SIG-M5 (cell line): ENCODE results near the gene UBQLN1.
"Not testable (repeated sequence)": the region's sequence is repeated elsewhere in the genome, so short reads cannot be mapped to it uniquely, and the experiment has no call there.

Experiments
- DNase-seq: peaks from one replicate; lab custom pipeline; 2025; lab: John Stamatoyannopoulos, UW

UBQLN1 gene

DNA sequence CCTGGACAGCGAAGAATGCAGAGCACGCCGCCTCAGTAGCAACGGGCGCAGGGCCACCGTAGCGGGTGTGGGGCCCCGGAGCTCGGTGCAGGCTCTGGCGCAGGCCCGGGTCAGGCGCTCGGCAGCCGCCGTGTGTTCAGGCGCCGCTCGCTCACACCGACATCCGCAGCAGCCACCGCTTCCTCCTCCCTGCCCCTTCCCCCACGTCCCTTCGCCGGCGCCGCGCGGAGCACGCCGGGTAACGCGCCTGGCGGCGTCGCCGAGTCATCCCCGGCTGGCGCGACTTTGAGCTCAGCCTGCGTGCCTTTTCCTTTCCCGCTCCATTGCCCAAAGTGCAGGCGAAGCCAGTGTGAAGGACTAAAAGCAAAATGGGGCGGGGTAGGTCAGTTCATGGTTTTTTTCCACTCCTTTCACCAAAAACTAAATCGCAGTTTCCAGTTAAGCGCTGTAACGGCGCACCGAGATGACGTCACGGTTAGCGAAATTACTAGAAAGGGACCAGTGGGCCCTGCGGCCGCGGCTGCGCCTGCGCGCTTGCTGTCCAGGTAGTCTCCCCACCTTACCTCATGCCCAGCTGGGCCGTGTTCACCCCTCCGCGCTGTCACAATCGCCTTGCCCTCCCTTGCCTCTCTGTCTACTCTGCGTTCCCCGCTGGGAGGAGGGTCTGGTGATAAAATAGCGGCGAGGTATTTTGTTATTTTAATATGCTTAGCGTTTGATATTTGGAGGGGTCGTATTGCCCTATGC, at the start of gene UBQLN1:
TSS of gene UBQLN1 (minus strand) at position 191 of the 747 bp plus-strand sequence. CDS start 279 bp downstream, outside the sequence.
- DNase-seq: peak; percentile 23

GRCh38 chr9:83754383-83754977, 46.7 kb upstream of the UBQLN1 start:
- no peak for DNase-seq

DNA sequence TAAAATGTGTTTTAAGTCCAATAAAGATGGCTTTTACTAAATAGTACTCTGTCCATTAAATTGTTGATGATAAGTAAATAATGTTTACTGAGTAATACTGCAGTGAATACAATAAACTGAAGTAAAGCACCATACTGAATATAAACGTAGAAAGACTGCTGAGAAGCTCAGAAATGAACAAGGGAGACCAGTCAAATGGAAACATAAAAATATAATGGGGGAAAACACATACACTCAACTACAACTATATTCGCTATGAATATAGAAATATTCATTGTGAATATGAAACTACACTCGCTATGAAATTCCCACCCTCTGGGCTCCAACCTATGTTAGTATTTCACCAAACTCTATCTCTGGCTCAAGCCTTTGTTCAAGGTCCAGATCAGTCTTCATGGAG, 41.9 kb upstream of the UBQLN1 start:
- DNase-seq: no peak

GRCh38 chr9:83744206-83744605, 36.4 kb upstream of the UBQLN1 start:
- DNase-seq: no peak

- DNase-seq: no peak
Observed at GRCh38 chr9:83733739-83734138, 26.0 kb upstream of the UBQLN1 start.

GRCh38 chr9:83728591-83729368, 21.0 kb upstream of the UBQLN1 start:
- DNase-seq: not testable (repeated sequence)

DNA sequence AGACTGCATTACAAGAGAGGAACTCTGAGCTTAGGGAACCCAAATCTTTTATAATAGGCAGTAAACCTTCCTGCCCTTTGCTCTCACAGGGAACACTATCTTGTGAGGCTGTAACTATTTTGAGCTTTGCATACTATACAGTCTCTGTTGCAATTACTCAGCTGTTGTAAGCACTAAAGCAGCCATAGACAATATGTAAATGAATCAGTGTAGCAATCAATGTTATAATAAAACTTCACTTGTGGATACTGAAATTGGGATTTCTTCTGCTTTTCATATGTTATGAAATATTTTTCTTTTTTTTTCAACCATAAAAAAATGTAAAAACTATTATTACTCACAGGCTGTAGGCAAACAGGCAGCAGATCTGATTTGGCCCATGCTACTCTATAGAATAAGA, 16.7 kb upstream of the UBQLN1 start:
- peak; percentile 1 for DNase-seq

DNA sequence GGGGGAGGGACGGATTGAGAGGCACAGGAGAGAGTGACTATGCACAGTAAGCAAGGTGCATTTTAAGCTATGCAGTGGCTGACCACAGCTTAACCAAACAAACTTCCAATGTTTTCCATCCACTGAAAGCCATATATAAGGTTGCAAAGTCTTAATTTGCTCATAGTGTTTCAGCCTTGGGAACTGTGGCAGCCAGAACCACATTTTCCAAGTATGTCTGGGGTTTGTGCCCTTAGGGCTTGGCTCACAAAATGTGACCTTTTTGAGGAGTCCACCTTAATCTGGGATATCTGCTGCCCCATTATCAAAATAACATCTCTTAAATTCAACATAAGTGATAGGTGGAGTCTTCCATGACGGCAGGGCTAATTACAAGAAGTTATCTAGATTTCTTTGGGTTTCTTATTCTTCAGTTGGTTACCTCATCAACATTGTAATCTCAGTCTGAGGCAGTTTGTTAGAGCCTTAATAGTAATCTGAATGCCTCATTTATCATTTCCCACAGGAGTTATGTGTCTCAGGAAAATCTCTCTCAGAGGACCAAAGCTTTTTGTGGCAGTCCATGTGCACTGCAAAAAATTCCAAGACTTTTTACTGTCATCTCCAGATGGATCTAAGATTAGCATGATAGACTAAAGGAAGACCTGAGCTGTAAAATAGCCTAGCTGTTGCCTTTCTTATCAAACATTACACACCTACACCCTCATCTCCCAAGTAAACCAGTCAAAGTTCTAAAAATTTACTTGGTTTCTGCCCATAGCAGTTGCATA, 15.2 kb upstream of the UBQLN1 start:
- DNase-seq: no peak

GRCh38 chr9:83721509-83721908, 13.8 kb upstream of the UBQLN1 start:
- no peak for DNase-seq

DNA sequence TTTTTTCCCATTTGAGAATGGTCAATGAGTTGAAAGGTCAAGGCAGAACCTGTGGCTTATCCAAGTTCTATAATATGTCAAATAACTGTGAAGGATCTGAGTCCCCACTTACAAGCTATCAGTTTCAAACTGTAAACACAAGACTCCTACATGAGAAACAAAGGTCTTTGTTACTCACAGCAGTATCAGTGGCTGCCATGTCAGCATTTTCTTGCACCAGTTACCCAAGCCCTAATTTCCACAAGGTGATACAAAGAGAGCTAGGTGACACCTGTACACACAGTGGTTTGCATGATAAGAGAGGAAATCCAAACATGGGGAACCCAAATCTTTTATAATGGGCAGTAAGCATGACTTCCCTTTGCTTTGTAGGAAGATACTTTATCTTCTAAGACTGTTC, 8.0 kb upstream of the UBQLN1 start:
- DNase-seq: no peak

DNA sequence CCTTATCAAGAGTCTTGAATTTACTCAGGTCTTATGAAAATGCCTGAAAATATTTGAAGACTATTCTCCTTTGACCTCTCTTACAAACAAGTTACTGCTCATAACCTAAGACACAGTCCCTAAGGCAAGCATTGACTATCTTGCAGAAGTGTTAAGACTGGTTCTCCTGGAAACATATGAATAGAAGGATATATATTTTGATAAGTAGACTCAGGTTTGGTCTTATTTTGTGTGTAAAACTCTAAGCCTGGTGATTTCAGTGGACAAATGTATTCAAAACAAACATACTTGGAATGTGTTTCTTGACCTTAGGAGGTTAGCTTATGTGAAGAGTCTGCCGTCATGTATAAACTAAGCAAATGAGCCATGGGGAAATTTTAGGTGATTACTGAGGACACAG, 7.5 kb upstream of the UBQLN1 start:
- no peak for DNase-seq

DNA sequence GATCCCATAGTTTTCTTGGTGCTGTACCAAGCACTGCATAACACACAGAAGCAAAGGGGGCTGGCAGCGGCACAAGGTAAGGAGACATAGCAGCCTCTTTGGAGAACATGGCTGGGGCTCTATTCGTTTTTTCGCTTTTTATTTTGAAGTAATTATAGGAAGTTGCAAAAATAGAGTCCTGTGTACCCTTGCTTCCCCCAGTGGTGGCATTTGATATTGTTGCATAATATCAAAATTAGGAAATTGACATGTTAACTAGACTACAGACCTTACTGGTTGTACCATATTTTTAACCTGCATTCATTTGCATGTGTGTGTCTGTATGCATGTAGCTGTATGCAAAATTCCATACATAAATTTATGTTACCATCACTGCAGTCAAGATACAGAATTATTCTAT, 6.6 kb upstream of the UBQLN1 start:
- DNase-seq: no peak

GRCh38 chr9:83708515-83709158, 879 bp upstream of the UBQLN1 start:
- no peak for DNase-seq

DNA sequence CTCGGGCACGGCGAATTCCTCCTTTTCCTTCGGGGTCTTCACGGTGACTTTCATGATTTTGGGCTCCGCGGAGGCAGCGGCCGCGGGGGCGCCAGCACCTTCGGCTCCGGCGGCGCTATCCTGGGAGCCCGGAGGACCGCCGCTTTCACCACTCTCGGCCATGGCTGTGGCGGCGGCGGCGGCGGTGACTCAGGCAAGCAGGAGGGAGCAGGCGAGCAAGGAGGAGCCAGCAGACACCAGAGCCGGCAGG, 315 bp downstream of the UBQLN1 start:
- DNase-seq: no peak

DNA sequence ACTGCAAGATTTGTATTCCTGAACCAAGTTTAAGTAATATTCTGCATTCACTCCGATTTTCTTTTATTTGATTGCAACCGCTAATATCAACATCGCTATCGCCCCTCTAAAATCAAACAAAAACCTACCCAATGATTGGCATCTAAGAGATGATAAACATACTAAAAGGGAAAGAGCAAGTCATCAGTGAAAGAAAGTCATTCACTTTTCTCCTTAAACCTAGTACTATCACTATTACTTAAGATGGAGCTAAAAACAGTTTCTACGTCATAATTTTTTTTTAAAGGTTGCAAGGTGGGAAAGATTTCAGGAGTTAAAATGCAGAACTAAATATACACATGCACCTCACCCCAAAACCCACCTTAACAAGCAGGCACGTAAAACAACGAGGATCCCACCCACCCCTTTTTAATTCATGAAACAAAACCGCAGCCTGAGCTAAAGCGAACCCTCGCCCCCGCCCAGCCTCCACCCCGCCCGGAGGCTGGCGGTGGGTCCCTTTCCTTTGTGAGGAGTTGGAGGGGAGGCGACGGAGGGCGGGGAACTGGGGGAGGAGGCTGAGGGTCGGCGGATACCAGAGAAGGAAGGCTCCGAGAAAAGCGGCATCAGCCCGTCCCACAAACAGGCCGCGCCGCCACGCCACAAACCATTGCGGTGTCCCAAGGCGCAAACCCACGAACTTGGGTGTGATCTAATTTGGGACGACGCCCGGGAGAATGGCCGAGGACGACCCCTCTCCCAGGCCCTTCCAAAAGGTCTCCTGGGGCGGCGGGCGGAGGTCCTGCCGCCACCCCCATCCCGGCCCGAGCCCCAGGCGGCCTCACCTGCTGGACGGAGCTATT, 861 bp downstream of the UBQLN1 start:
- no peak for DNase-seq

DNA sequence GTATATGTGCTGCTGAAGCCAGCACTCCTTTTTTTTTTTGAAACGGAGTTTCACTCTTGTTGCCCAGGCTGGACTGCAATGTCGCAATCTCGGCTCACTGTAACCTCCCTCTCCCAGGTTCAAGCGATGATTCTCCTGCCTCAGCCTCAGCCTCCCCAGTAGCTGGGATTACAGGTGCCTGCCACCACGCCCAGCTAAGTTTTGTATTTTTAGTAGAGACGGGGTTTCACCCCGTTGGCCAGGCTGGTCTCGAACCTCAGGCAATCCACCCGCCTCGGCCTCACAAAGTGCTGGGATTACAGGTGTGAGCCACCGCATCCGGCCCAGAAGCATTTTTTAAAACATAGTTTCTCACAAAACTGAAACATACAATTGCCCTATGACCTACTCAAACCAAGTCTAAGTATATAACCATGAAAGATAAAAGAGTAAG, 2.5 kb downstream of the UBQLN1 start:
- not testable (repeated sequence) for DNase-seq

DNA sequence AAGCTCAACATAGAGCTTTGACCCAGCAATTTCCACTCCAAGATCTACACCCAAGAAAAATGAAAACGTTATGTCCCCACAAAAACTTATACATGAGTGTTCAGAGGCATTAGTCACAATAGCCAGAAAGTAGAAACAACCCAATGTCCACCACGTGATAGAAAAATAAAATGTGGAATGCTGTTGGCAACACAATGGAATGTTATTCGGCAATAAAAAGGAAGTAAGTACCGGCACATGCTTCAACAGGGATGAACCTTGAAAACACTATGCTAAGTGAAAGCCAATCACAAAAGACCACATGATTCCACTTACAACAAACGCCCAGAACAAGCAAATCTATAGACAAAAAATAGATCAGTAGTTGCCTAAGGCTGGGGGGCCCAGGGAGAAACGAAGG, 6.0 kb downstream of the UBQLN1 start:
- DNase-seq: peak; percentile 17

GRCh38 chr9:83701286-83701685, 6.5 kb downstream of the UBQLN1 start:
- no peak for DNase-seq

- DNase-seq: no peak
Observed at GRCh38 chr9:83699615-83700014, 8.1 kb downstream of the UBQLN1 start.

GRCh38 chr9:83698976-83699585, 8.7 kb downstream of the UBQLN1 start:
- DNase-seq: no peak

- no peak for DNase-seq
Observed at GRCh38 chr9:83691492-83691891, 16.3 kb downstream of the UBQLN1 start.
